SK-N-MC (cell line): ENCODE measurements around the gene PIK3CD.

Source experiments
- DNase-seq: peaks from one replicate; pipeline ENCODE4 v3.0.0-alpha.2; 2011; ENCODE audit warnings: low read depth, low spot score
- H3K27ac ChIP-seq: fragments of 200-600 bp; sonication (generic); 2 replicates; pipeline ENCODE4 v1.5.1; 2016; ENCODE audit warnings: mixed run types
- H3K36me3 ChIP-seq: fragments of 200-600 bp; sonication (generic); 2 replicates; pipeline ENCODE4 v1.6.1; 2017; ENCODE audit warnings: antibody characterized with exemption, low read length, mixed read lengths; ENCODE audit not compliant: insufficient read depth
- H3K4me3 ChIP-seq: fragments of 200-600 bp; sonication (generic); 2 replicates; pipeline ENCODE4 v1.5.1; 2016
- H3K9ac ChIP-seq: fragments of 200-600 bp; sonication (generic); 2 replicates; pipeline ENCODE4 v1.8.0; 2017; ENCODE audit warnings: mixed run types, mixed read lengths; ENCODE audit not compliant: insufficient read length
- H3K9me3 ChIP-seq: fragments of 200-600 bp; sonication (generic); 2 replicates; pipeline ENCODE4 v1.6.1; 2017; ENCODE audit warnings: low read depth, mild to moderate bottlenecking, antibody characterized with exemption, low read length, moderate library complexity, mixed read lengths
- EZH2 ChIP-seq: fragments of 200-600 bp; sonication (generic); IDR thresholded peaks from one replicate; pipeline ENCODE4 v1.6.1; 2017; ENCODE audit warnings: antibody characterized with exemption
- FOXP2 ChIP-seq: optimal IDR thresholded peaks from 2 replicates; pipeline ENCODE3; 2011; ENCODE audit warnings: mild to moderate bottlenecking, moderate library complexity; ENCODE audit not compliant: insufficient read depth; ENCODE audit errors: extremely low read length, control extremely low read depth
- POLR2AphosphoS5 ChIP-seq: IDR thresholded peaks from 2 replicates; pipeline ENCODE4 v1.6.1; 2012; ENCODE audit warnings: mild to moderate bottlenecking, low read depth, low read length, borderline replicate concordance

Gene PIK3CD

GRCh38 chr1:9606458-9606857, 45.1 kb upstream of the PIK3CD start:
- Histone ChIP-seq H3K27ac (no peak overlapping the region), H3K36me3 (peaks cover 19% of the 10 kb centered on the region; the same call in 1 of the 2 replicates), H3K4me3 (no peak overlapping the region), H3K9ac (no peak overlapping the region), H3K9me3 (no peaks in the 10 kb centered on the region)
- no peak for DNase-seq
- TF ChIP-seq FOXP2 (no peak), POLR2AphosphoS5 (no peak), EZH2 (no peak)

GRCh38 chr1:9606948-9607347, 44.6 kb upstream of the PIK3CD start:
- Histone ChIP-seq H3K27ac (no peak overlapping the region), H3K9ac (no peak overlapping the region), H3K4me3 (no peak overlapping the region), H3K9me3 (no peaks in the 10 kb centered on the region), H3K36me3 (peaks cover 15% of the 10 kb centered on the region; the same call in 1 of the 2 replicates)
- TF ChIP-seq POLR2AphosphoS5: no peak
- TF ChIP-seq EZH2: no peak
- TF ChIP-seq FOXP2: no peak
- DNase-seq: no peak

- no peak overlapping the region for H3K27ac ChIP-seq
- H3K4me3 ChIP-seq: no peak overlapping the region
- no peak for TF ChIP-seq POLR2AphosphoS5
- no peak for TF ChIP-seq FOXP2
- no peak for TF ChIP-seq EZH2
- H3K36me3 ChIP-seq: peaks cover 11% of the 10 kb centered on the region; the same call in 1 of the 2 replicates
- no peak overlapping the region for H3K9ac ChIP-seq
- no peaks in the 10 kb centered on the region for H3K9me3 ChIP-seq
- DNase-seq: no peak
These were observed 44.2 kb upstream of the PIK3CD start for GRCh38 chr1:9607352-9607751.

GRCh38 chr1:9609998-9610397, 41.5 kb upstream of the PIK3CD start:
- Histone ChIP-seq H3K36me3 (peaks cover 10% of the 10 kb centered on the region), H3K9me3 (no peaks in the 10 kb centered on the region), H3K4me3 (no peak overlapping the region), H3K9ac (no peak overlapping the region), H3K27ac (no peak overlapping the region)
- no peak for DNase-seq
- TF ChIP-seq EZH2 (no peak), FOXP2 (no peak), POLR2AphosphoS5 (no peak)

GRCh38 chr1:9610548-9610947, 41.0 kb upstream of the PIK3CD start:
- Histone ChIP-seq H3K4me3 (no peak overlapping the region), H3K27ac (no peak overlapping the region), H3K9me3 (no peaks in the 10 kb centered on the region), H3K36me3 (peaks cover 10% of the 10 kb centered on the region), H3K9ac (no peak overlapping the region)
- no peak for DNase-seq
- TF ChIP-seq POLR2AphosphoS5 (no peak), FOXP2 (no peak), EZH2 (no peak)

- H3K27ac ChIP-seq: no peak overlapping the region
- TF ChIP-seq EZH2 (no peak), FOXP2 (no peak), POLR2AphosphoS5 (no peak)
- no peak overlapping the region for H3K9ac ChIP-seq
- H3K4me3 ChIP-seq: no peak overlapping the region
- no peaks in the 10 kb centered on the region for H3K9me3 ChIP-seq
- no peak for DNase-seq
- peaks cover 10% of the 10 kb centered on the region for H3K36me3 ChIP-seq
These were observed 39.8 kb upstream of the PIK3CD start for GRCh38 chr1:9611716-9612115.

GRCh38 chr1:9612162-9612845, 39.2 kb upstream of the PIK3CD start:
- Histone ChIP-seq H3K9ac (no peak overlapping the region), H3K36me3 (peaks cover 10% of the 10 kb centered on the region), H3K27ac (no peak overlapping the region), H3K9me3 (no peaks in the 10 kb centered on the region), H3K4me3 (no peak overlapping the region)
- no peak for TF ChIP-seq EZH2
- no peak for TF ChIP-seq POLR2AphosphoS5
- TF ChIP-seq FOXP2: no peak
- no peak for DNase-seq

- no peak for DNase-seq
- Histone ChIP-seq H3K4me3 (no peak overlapping the region), H3K9ac (no peak overlapping the region), H3K27ac (no peak overlapping the region), H3K9me3 (no peaks in the 10 kb centered on the region), H3K36me3 (peaks cover 10% of the 10 kb centered on the region)
- TF ChIP-seq FOXP2 (no peak), POLR2AphosphoS5 (no peak), EZH2 (no peak)
These were observed 38.5 kb upstream of the PIK3CD start for GRCh38 chr1:9612871-9613624.

- no peak overlapping the region for H3K27ac ChIP-seq
- TF ChIP-seq POLR2AphosphoS5 (no peak), FOXP2 (no peak), EZH2 (no peak)
- no peak overlapping the region for H3K4me3 ChIP-seq
- H3K9me3 ChIP-seq: no peaks in the 10 kb centered on the region
- H3K36me3 ChIP-seq: peaks cover 7% of the 10 kb centered on the region
- no peak overlapping the region for H3K9ac ChIP-seq
- no peak for DNase-seq
These were observed 37.8 kb upstream of the PIK3CD start for GRCh38 chr1:9613625-9614299.
